ENCODE data around the gene STXBP5.

DNA sequence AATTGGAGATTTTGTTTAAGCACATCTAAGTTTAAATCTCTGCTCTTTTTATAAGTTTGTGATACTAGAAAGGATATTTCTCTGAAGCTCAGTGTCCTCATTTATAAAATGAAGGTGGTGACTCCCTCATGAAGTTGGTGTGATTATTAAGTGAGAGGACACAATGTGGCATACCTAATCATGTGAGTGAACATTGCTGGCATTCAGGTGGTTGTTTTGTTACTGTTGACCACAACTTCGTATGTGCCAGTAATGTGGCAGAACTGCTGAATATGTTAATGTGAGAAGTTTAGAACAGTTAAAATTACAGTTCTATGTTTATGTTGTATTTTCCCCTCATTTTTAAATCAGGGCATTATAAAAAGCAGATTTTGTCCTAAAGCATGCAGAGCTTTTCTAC lies 127.2 kb downstream of the STXBP5 start:
- TF ChIP-seq ZNF337 (CRISPR knock-in tag; IDR thresholded peaks at IDR 0.05; ENCODE audit: borderline replicate concordance, low read depth) (no peak), ISL2 (CRISPR knock-in tag; IDR thresholded peaks at IDR 0.05) (no peak), CTCF (CRISPR knock-in tag; IDR thresholded peaks at IDR 0.05) (no peak), ZNF768 (CRISPR knock-in tag; IDR thresholded peaks at IDR 0.05) (no peak), ZNF644 (CRISPR knock-in tag; IDR thresholded peaks at IDR 0.05; ENCODE audit: low read depth) (no peak), HCFC1 (IDR thresholded peaks at IDR 0.05; ENCODE audit: low read depth, low read length) (no peak), KLF16 (CRISPR knock-in tag; IDR thresholded peaks at IDR 0.05) (no peak), ZNF501 (CRISPR knock-in tag; IDR thresholded peaks at IDR 0.05) (no peak), ZNF562 (CRISPR knock-in tag; IDR thresholded peaks at IDR 0.05; ENCODE audit: borderline replicate concordance) (no peak)
- TF ChIP-seq, protein P1, sequence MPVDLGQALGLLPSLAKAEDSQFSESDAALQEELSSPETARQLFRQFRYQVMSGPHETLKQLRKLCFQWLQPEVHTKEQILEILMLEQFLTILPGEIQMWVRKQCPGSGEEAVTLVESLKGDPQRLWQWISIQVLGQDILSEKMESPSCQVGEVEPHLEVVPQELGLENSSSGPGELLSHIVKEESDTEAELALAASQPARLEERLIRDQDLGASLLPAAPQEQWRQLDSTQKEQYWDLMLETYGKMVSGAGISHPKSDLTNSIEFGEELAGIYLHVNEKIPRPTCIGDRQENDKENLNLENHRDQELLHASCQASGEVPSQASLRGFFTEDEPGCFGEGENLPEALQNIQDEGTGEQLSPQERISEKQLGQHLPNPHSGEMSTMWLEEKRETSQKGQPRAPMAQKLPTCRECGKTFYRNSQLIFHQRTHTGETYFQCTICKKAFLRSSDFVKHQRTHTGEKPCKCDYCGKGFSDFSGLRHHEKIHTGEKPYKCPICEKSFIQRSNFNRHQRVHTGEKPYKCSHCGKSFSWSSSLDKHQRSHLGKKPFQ (CRISPR knock-in tag; IDR thresholded peaks at IDR 0.05; ENCODE audit: insufficient replicate concordance), result no peak
